HK-2 (cell line): ENCODE measurements around the gene KIFC3.
"Not testable (repeated sequence)": the region's sequence is repeated elsewhere in the genome, so short reads cannot be mapped to it uniquely, and the experiment has no call there.

Source experiments
- DNase-seq: peaks from one replicate; pipeline ENCODE4 v3.0.0-alpha.2; 2018; ENCODE audit not compliant: unreplicated experiment

KIFC3 gene

GRCh38 chr16:57786632-57787518 is 15.4 kb downstream of the KIFC3 start:
- no peak for DNase-seq

GRCh38 chr16:57785924-57786323 is 16.4 kb downstream of the KIFC3 start:
- no peak for DNase-seq

- DNase-seq = no peak
Measured at GRCh38 chr16:57785385-57785784, 16.9 kb downstream of the KIFC3 start.

GRCh38 chr16:57784334-57784733 is 18.0 kb downstream of the KIFC3 start:
- DNase-seq = no peak

GRCh38 chr16:57783883-57784282 is 18.4 kb downstream of the KIFC3 start:
- DNase-seq = no peak

GRCh38 chr16:57783116-57783515 is 19.2 kb downstream of the KIFC3 start:
- no peak for DNase-seq

- DNase-seq = not testable (repeated sequence)
Measured at GRCh38 chr16:57782607-57783055, 19.7 kb downstream of the KIFC3 start.

- DNase-seq = no peak
Measured at GRCh38 chr16:57781741-57782606, 20.3 kb downstream of the KIFC3 start.

GRCh38 chr16:57781349-57781740 is 20.9 kb downstream of the KIFC3 start:
- DNase-seq = no peak

GRCh38 chr16:57779836-57780235 is 22.5 kb downstream of the KIFC3 start:
- DNase-seq = not testable (repeated sequence)

- no peak for DNase-seq
Measured at GRCh38 chr16:57778658-57779057, 23.6 kb downstream of the KIFC3 start.

GRCh38 chr16:57775661-57776469 is 26.4 kb downstream of the KIFC3 start:
- DNase-seq = no peak

- no peak for DNase-seq
Measured at GRCh38 chr16:57774705-57775285, 27.5 kb downstream of the KIFC3 start.

- DNase-seq = peak; percentile 51
Measured at GRCh38 chr16:57773655-57774295, 28.5 kb downstream of the KIFC3 start.

- no peak for DNase-seq
Measured at GRCh38 chr16:57773019-57773418, 29.3 kb downstream of the KIFC3 start.

GRCh38 chr16:57771141-57771785 is 31.0 kb downstream of the KIFC3 start:
- DNase-seq = no peak

GRCh38 chr16:57770361-57770760 is 31.9 kb downstream of the KIFC3 start:
- DNase-seq = no peak

GRCh38 chr16:57769541-57770145 is 32.6 kb downstream of the KIFC3 start:
- no peak for DNase-seq

GRCh38 chr16:57766714-57767348 is 35.5 kb downstream of the KIFC3 start:
- DNase-seq = no peak
